Measurements from ENCODE around the gene PTPRU.
"Not testable (repeated sequence)": the region's sequence is repeated elsewhere in the genome, so short reads cannot be mapped to it uniquely, and the experiment has no call there.

PTPRU gene

GRCh38 chr1:29230204-29230552, 6.1 kb upstream of the PTPRU start:
- peak overlapping the region; percentile 95 for H3K4me3 ChIP-seq (ENCODE audit: low read depth, low read length)

GRCh38 chr1:29230553-29231378, 5.6 kb upstream of the PTPRU start, which contains the start of gene MECR:
MECR (minus strand) TSS chr1:29230934; CDS start chr1:29230906, 28 bp downstream.
- peaks cover under 1% of the 10 kb centered on the region for H3K4me1 ChIP-seq
- no peaks in the 10 kb centered on the region for H3K79me2 ChIP-seq
- H3K9ac ChIP-seq = peak within 1 kb of the TSS; percentile 28
- peak; percentile 27 for TF ChIP-seq CTCF (IDR thresholded peaks at IDR 0.05)
- H3K27me3 ChIP-seq (ENCODE audit: control insufficient read depth, insufficient read depth, low read length) = no peaks in the 10 kb centered on the region
- peak within 1 kb of the TSS; percentile 66 for H3K27ac ChIP-seq
- H3K4me2 ChIP-seq (ENCODE audit: low read length) = peak within 1 kb of the TSS; percentile 96
- H3K4me3 ChIP-seq (ENCODE audit: low read depth, low read length) = peak within 1 kb of the TSS; percentile 95
- no peaks in the 10 kb centered on the region for H3K36me3 ChIP-seq (ENCODE audit: control insufficient read depth, insufficient read depth, low read length)
- no peaks in the 10 kb centered on the region for H3K9me3 ChIP-seq (ENCODE audit: control insufficient read depth, low read length)
- peak within 1 kb of the TSS; percentile 95 for H2AFZ ChIP-seq

More at GRCh38 chr1:29230204-29230552, 6.1 kb upstream of the PTPRU start:
- Histone ChIP-seq H3K79me2 (no peaks in the 10 kb centered on the region), H2AFZ (peak overlapping the region; percentile 95), H3K4me2 (ENCODE audit: low read length) (peak overlapping the region; percentile 96), H3K27me3 (ENCODE audit: control insufficient read depth, insufficient read depth, low read length) (no peaks in the 10 kb centered on the region), H3K4me1 (no peaks in the 10 kb centered on the region), H3K9ac (peak overlapping the region; percentile 28), H3K36me3 (ENCODE audit: control insufficient read depth, insufficient read depth, low read length) (no peaks in the 10 kb centered on the region), H3K9me3 (ENCODE audit: control insufficient read depth, low read length) (no peaks in the 10 kb centered on the region), H3K27ac (peak overlapping the region; percentile 66)
- no peak for TF ChIP-seq CTCF (IDR thresholded peaks at IDR 0.05)

GRCh38 chr1:29232387-29232786, 3.9 kb upstream of the PTPRU start:
- Histone ChIP-seq H3K9me3 (ENCODE audit: control insufficient read depth, low read length) (no peaks in the 10 kb centered on the region), H3K27me3 (ENCODE audit: control insufficient read depth, insufficient read depth, low read length) (no peaks in the 10 kb centered on the region), H3K36me3 (ENCODE audit: control insufficient read depth, insufficient read depth, low read length) (no peaks in the 10 kb centered on the region), H3K27ac (no peak overlapping the region), H3K4me1 (peaks cover 3% of the 10 kb centered on the region), H3K4me2 (ENCODE audit: low read length) (no peak overlapping the region), H3K4me3 (ENCODE audit: low read depth, low read length) (no peak overlapping the region), H2AFZ (no peak overlapping the region), H3K9ac (no peak overlapping the region), H3K79me2 (no peaks in the 10 kb centered on the region)
- no peak for TF ChIP-seq CTCF (IDR thresholded peaks at IDR 0.05)

- Histone ChIP-seq H3K4me3 (ENCODE audit: low read depth, low read length) (no peak overlapping the region), H2AFZ (no peak overlapping the region), H3K4me2 (ENCODE audit: low read length) (no peak overlapping the region), H3K9me3 (ENCODE audit: control insufficient read depth, low read length) (no peaks in the 10 kb centered on the region), H3K79me2 (no peaks in the 10 kb centered on the region), H3K27ac (no peak overlapping the region), H3K27me3 (ENCODE audit: control insufficient read depth, insufficient read depth, low read length) (no peaks in the 10 kb centered on the region), H3K4me1 (peaks cover 6% of the 10 kb centered on the region), H3K9ac (no peak overlapping the region), H3K36me3 (ENCODE audit: control insufficient read depth, insufficient read depth, low read length) (no peaks in the 10 kb centered on the region)
- no peak for TF ChIP-seq CTCF (IDR thresholded peaks at IDR 0.05)
Observed at GRCh38 chr1:29233693-29234092, 2.6 kb upstream of the PTPRU start.

GRCh38 chr1:29234471-29234870, 1.9 kb upstream of the PTPRU start:
- Histone ChIP-seq H3K4me1 (peaks cover 7% of the 10 kb centered on the region), H3K27me3 (ENCODE audit: control insufficient read depth, insufficient read depth, low read length) (no peaks in the 10 kb centered on the region), H3K27ac (no peak overlapping the region), H3K4me2 (ENCODE audit: low read length) (no peak overlapping the region), H2AFZ (no peak overlapping the region), H3K4me3 (ENCODE audit: low read depth, low read length) (no peak overlapping the region), H3K79me2 (no peaks in the 10 kb centered on the region), H3K36me3 (ENCODE audit: control insufficient read depth, insufficient read depth, low read length) (no peaks in the 10 kb centered on the region), H3K9me3 (ENCODE audit: control insufficient read depth, low read length) (no peaks in the 10 kb centered on the region), H3K9ac (no peak overlapping the region)
- no peak for TF ChIP-seq CTCF (IDR thresholded peaks at IDR 0.05)

GRCh38 chr1:29234881-29235280, 1.4 kb upstream of the PTPRU start:
- not testable (repeated sequence) for H3K4me1 ChIP-seq

More at GRCh38 chr1:29234881-29235280, 1.4 kb upstream of the PTPRU start:
- H3K4me2 ChIP-seq (ENCODE audit: low read length); H3K79me2 ChIP-seq; H2AFZ ChIP-seq; H3K4me3 ChIP-seq (ENCODE audit: low read depth, low read length); H3K9ac ChIP-seq; H3K27me3 ChIP-seq (ENCODE audit: control insufficient read depth, insufficient read depth, low read length); H3K9me3 ChIP-seq (ENCODE audit: control insufficient read depth, low read length); H3K36me3 ChIP-seq (ENCODE audit: control insufficient read depth, insufficient read depth, low read length); H3K27ac ChIP-seq: not testable (repeated sequence)

Data from parathyroid adenoma (tissue), 2 donors.